22Rv1 (cell line): ENCODE measurements around the gene TMEM54.

Experiments used
- ZFX ChIP-seq: fragments of 450-650 bp; IDR thresholded peaks from 2 replicates; pipeline ENCODE4 v1.6.1; 2017; ENCODE audit warnings: antibody characterized with exemption, borderline replicate concordance
- TF ChIP-seq, protein P1 (sequence below): fragments of 450-650 bp; IDR thresholded peaks from 2 replicates; pipeline ENCODE4 v1.5.1; 2017; ENCODE audit warnings: mild to moderate bottlenecking

DNA sequence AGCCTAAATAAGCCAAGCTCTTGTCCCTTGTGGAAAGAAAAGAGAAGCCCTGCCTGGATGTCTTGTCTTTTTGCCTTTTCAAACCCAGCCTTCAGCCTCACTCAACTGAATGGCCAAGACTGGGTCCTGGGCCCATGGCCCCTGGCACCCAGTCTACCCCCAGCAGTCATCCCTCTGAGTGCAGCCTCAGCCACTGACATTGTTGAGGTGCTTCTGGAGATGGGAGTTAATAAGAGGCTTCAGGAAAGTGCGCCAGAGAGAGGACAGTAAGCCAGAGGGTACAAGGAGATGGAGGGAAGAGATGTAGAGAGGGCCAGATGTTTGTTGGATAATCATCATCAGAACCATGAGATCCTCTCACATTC lies 37.3 kb downstream of the TMEM54 start:
- TF ChIP-seq, protein P1, sequence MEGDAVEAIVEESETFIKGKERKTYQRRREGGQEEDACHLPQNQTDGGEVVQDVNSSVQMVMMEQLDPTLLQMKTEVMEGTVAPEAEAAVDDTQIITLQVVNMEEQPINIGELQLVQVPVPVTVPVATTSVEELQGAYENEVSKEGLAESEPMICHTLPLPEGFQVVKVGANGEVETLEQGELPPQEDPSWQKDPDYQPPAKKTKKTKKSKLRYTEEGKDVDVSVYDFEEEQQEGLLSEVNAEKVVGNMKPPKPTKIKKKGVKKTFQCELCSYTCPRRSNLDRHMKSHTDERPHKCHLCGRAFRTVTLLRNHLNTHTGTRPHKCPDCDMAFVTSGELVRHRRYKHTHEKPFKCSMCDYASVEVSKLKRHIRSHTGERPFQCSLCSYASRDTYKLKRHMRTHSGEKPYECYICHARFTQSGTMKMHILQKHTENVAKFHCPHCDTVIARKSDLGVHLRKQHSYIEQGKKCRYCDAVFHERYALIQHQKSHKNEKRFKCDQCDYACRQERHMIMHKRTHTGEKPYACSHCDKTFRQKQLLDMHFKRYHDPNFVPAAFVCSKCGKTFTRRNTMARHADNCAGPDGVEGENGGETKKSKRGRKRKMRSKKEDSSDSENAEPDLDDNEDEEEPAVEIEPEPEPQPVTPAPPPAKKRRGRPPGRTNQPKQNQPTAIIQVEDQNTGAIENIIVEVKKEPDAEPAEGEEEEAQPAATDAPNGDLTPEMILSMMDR = no peak
- TF ChIP-seq ZFX = no peak
